ENCODE measurements around the gene TIGD2. TPM values are rescaled to one million over a fixed set of nuclear protein-coding genes. Genes with fewer than 3 reads are reported as not detected.

TIGD2 gene
- total RNA-seq = 2.8 and 4.5 TPM in 2 replicates

GRCh38 chr4:89110986-89111832 is at the start of gene TIGD2:
TSS of gene TIGD2 (plus strand) at chr4:89111533. CDS start at chr4:89112975, 1,442 bp downstream.

Other genes starting within 250 kb of the TIGD2 start
- gene FAM13A, start 54.3 kb upstream of the TIGD2 start, total RNA-seq = 10.8 and 11.2 TPM in 2 replicates
- 0.19 and 0.53 TPM in 2 replicates for gene GPRIN3, start 196.3 kb downstream of the TIGD2 start, total RNA-seq

All from aortic smooth muscle cell (primary cell).